Measurements from ENCODE around the gene RAPSN.

Gene RAPSN

DNA sequence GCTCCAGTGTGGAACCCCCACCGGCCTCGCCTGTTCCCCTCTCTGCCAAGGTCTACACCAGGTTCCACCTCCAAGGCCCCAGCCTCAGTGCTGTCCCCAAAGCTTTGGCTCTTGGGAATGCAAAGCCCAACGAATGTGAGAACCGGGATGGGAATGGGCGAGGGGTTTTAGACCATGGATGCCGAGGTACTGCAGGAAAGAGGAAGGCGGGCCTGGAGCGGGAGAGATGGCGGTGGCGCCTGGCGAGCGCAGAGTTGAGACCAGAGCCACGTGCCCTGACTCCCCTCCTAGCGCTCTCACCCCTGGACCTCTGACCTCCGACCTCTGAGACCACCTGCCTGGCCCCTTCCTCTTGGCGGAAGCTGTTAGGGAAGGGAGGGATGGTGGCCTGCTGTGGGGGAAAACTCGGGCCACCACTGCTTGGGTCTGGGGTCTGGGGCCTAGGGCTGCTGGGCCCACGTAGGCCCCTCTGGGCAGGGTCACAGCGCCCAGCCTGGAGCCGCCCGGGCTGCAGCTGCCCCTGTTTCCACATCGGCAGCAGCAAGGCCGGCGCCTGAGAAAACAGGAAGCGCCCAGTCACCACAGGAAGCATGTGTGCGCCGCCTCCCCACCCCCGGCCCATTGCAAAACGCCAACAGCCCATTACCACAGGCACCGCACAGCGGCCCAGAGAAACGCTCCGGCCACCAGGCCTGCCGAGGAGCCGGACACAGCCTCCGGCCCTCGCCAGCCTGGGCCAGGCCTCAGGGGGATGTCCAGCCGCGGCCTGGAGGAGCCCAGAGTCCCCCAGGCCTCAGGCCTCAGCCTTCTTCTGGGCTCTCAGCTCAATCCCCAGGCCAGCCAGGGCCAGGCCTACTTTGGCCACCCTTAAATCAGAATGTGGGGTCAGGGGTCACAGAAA is 54.4 kb downstream of the RAPSN start:
- DNase-seq (ENCODE audit: low read depth): no peak
- no peak overlapping the region for H3K4me3 ChIP-seq (ENCODE audit: low read depth, low read length)

DNA sequence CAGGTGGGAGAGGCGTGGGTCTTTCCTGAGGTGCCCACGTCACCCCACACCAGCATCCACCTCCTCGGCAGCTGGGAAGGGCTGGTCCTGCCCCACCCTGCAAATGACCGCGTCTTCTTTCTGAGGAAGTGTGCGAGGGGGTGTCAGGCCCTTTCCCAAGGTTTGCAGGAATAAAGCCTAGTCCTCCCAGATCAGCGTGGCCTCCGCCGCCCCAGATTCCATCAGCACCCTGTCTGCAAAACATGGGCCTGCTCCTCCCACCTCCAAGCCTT is 55.0 kb downstream of the RAPSN start:
- no peak overlapping the region for H3K4me3 ChIP-seq (ENCODE audit: low read depth, low read length)
- no peak for DNase-seq (ENCODE audit: low read depth)

DNA sequence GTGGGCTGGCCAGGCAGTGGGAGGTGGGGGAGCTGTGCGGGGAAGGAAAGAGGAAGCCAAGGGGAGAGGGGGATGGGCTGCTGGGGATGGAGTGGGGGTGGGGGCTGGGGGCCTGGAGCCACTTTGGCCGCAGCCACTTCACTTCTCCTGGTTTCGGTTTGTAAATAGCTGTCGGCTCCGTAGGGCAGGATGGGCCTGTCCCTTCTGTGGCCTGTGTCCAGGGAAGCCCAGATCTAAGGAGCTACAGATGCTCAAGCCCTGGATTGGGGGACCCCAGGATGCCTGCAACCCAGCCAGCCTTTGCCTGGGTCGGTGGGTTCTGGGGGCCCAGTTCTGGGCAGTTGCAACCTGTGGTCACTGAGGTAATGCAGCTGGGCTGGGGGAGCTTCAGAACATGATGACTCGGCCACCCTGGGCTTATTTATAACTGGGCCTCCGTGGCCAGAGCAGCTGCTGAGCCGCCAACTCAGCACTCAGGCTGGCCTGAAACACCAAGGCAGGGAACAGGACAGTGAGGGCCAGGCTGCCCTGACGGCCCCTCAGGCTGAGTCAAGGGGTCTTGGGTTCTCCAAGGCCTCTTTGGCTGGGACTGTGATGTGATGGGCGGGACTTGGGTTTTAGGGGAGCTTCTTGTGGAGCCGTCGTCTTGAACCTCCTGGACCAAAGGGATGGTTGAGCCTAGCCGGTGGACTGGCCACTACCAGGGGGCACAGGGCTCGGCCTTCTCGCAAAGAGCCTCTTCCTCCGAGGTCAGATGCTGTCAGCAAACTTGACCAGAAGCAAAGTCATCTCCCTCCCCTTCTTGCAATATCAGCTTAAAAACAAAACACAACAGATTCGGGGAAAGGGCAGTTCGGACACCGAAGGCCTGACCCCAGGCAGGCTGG is 55.5 kb downstream of the RAPSN start:
- H3K4me3 ChIP-seq (ENCODE audit: low read depth, low read length): no peak overlapping the region
- DNase-seq (ENCODE audit: low read depth): peak; percentile 61

DNA sequence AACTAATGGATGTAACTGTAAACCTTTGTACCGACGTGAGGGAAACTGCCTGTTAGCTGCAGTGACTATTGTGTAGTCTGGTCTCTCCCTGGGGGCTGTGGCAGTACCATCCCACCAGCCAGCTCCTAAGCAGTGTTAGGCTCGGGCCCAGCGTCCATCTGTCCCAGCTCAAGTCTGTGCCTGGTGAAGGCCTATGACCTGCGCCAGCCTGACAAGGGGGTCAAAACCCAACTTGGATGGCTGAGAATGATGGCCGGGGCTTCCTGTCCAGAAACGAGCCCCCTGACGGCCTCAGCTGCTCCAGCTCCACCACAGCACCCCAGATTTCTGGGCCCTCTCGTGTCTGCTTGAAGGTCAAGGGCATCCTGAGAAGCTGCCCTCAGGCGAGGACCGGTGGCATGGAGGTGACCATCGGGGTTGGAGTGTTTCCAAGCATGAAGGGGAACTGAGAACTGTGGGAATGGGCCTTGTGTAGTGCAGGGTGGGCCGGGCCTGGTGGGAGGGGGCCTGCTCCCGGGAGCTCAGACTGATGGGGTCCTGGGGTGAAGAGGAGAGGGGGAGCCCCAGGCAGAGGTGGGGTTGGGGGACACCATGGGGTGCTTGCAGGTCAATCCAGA is 56.3 kb downstream of the RAPSN start:
- H3K4me3 ChIP-seq (ENCODE audit: low read depth, low read length): no peak overlapping the region
- DNase-seq (ENCODE audit: low read depth): no peak

GRCh38 chr11:47391711-47392432 is 57.1 kb downstream of the RAPSN start:
- H3K4me3 ChIP-seq (ENCODE audit: low read depth, low read length): no peak overlapping the region

GRCh38 chr11:47391077-47391583 is 57.8 kb downstream of the RAPSN start:
- DNase-seq (ENCODE audit: low read depth): no peak
- no peak overlapping the region for H3K4me3 ChIP-seq (ENCODE audit: low read depth, low read length)

More at GRCh38 chr11:47391711-47392432, 57.1 kb downstream of the RAPSN start:
- no peak for DNase-seq (ENCODE audit: low read depth)

DNA sequence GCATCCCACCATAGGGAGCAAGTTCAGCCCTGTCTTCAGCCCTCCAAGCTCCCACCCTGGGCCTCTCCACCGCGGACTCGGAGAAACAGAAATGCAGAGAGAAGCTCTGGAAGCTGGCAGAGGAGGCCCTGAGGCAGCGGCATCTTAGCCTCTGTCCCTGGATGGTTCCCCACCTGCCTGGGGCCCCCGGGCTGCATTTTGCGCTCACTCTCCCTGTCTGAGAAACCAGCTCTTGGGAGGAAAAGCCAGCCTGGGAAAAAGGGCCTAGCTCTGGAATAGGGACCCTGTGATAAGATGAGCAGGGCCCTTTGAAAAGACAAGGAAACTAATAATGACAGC is 58.5 kb downstream of the RAPSN start:
- no peak overlapping the region for H3K4me3 ChIP-seq (ENCODE audit: low read depth, low read length)
- DNase-seq (ENCODE audit: low read depth): no peak

- no peak for DNase-seq (ENCODE audit: low read depth)
- H3K4me3 ChIP-seq (ENCODE audit: low read depth, low read length): no peak overlapping the region
Observed at GRCh38 chr11:47389577-47390421, 59.1 kb downstream of the RAPSN start.

DNA sequence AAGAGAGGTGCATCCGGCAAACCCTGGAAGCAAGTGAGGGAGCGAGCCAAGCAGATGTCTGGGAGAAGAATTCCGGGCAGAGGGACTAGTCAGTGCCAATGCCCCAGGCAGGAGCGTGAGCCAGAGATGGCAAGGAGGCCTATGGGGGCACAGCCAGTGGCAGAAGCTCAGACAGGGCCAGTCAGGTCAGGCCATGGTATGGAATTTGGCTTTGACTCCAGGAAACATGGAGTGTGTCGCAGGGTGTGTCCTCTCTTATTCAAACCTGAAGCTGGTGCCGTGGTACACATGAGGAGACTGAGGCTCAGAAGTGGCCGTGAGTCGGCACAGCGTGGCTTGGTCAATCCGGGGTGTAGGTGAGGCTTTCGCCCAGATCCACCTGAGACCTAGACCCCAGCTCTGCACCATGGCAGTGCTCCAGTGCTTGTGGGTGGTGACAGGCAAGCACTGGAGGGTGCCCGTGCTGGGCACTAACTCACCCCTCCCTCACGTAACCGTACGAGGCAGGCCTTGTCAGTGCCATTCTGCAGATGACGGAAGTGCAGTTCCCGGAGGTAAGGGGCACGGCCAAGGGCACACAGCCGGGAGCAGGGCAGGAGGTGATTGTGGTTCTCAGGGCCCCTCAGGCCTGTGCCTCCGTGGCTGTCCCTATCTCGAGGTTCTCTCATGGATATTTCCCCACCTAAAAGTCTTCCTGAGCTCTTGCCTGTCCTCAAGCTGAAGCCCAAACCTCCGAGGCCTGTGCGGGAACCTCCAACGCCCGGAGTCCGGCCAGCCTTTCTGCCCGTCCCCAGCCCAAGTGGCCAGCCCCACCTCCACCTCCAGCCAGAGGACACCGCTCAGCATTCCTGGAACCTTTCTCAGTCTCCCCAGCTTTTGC is 60.0 kb downstream of the RAPSN start:
- H3K4me3 ChIP-seq (ENCODE audit: low read depth, low read length): no peak overlapping the region
- DNase-seq (ENCODE audit: low read depth): no peak

GRCh38 chr11:47387944-47388696 is 60.8 kb downstream of the RAPSN start:
- H3K4me3 ChIP-seq (ENCODE audit: low read depth, low read length): no peak overlapping the region
- no peak for DNase-seq (ENCODE audit: low read depth)

All from skeletal muscle cell (primary cell).